UCSD-AML1 (cell line): ENCODE results near the gene C1QTNF8.

ENCODE experiments used
- DNase-seq: peaks from one replicate; lab custom pipeline; 2025; ENCODE audit not compliant: unreplicated experiment; lab: John Stamatoyannopoulos, UW

C1QTNF8 gene

DNA sequence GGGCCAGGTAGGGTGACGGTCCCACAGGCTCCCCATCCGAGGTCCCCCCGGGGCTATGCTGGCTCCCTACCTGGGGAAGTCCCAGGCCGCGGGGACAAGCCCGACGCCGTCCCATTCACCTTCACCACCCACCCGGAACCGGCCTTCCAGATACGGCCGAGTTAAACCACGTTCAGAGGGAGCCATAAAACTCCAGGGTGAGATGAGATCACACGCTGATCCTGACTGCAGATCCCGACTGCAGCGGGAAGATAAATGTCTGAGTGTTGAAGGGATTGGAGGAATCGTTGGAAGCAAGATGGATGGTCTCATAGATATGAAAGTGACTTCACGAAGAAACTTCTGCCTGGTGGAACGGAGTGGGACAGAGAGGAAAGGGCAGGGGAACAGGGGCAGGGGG lies 13.6 kb upstream of the C1QTNF8 start:
- no peak for DNase-seq

DNA sequence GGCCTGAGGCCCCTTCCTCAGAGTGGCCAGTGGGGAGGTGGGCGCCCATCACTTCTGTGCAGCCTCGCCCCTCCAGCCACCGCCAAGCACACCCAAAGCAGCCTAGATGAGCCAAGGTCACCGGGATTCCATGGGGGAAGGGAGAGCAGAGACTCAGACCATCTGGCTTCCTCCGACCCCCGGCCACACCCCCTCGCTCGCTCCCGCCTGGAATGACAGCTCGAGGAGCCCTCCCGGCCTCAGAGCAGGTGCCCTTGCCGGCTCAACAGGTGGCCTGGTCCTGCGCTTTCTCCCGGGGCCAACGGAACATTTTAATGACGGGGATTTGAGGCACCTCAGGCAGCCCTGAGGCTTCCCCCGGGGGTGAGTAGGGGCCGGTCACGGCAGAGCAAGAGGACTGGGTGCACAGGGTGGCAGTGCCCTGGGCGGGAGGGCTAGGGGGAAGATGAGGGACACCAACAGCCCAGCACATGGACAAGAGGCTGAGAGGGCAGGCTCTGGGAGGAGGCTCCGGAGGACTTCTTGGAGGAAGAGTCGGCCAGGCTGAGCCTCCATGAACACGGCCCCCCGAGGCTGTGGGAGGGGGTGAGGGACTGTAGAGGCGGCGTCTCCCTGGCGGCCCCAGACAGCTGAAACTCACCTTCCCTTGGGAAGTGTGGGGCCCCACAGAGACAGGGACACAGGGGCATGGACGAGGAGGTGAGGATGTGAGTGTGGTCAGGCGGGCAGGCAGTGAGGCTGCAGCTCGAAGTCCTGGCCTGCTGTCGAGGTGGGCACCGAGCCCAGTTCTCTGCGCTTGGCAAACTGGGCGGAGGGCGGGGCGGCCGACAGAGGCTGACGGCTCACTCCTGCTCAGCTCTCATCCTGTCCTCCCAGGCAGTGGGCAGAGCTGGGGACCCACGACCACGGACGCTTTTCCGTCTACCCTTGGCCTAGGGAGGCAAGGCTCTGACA lies 12.5 kb upstream of the C1QTNF8 start:
- DNase-seq, result no peak

GRCh38 chr16:1107731-1108130 lies 11.7 kb upstream of the C1QTNF8 start:
- DNase-seq, result no peak

DNA sequence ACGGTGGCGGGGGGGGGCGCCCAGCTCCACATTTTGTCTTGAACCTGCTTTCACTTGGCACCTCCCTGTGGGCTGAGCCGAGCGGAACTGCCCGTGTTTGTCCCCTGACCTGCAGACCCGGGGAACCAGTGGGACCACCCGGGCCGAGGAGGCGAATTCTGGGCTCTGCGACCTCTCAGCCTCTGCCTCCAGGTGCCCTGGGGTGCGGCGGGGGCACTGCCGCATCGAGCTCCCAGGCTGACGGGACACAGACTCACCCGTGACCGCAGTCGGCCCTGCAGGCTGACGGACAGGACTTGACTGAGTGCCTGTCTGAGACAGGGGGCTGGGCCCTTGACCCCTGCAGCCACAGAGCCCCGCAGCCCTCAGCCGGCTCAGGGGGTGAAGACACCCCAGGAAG lies 11.1 kb upstream of the C1QTNF8 start:
- no peak for DNase-seq

GRCh38 chr16:1106659-1107058 lies 10.6 kb upstream of the C1QTNF8 start:
- DNase-seq, result no peak

GRCh38 chr16:1105888-1106620 lies 10.0 kb upstream of the C1QTNF8 start:
- peak; percentile 65 for DNase-seq

DNA sequence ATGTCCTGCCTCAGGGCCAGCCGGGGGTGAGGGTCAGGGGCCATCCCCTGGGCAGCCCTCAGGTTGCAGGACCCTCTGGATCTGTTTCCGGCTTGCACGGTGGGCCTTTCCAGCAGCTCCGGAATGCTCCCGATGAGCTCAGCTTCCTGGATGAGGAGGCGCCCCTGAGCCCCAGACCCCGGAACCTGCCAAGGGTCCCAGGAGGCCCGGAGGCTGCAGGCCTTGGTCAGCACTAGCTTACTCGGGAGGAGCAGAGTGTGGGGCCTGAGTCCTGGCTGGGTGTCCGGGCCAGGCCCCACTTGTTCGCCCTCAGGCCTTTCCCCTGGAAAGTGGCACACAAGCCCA lies 7.6 kb upstream of the C1QTNF8 start:
- no peak for DNase-seq

DNA sequence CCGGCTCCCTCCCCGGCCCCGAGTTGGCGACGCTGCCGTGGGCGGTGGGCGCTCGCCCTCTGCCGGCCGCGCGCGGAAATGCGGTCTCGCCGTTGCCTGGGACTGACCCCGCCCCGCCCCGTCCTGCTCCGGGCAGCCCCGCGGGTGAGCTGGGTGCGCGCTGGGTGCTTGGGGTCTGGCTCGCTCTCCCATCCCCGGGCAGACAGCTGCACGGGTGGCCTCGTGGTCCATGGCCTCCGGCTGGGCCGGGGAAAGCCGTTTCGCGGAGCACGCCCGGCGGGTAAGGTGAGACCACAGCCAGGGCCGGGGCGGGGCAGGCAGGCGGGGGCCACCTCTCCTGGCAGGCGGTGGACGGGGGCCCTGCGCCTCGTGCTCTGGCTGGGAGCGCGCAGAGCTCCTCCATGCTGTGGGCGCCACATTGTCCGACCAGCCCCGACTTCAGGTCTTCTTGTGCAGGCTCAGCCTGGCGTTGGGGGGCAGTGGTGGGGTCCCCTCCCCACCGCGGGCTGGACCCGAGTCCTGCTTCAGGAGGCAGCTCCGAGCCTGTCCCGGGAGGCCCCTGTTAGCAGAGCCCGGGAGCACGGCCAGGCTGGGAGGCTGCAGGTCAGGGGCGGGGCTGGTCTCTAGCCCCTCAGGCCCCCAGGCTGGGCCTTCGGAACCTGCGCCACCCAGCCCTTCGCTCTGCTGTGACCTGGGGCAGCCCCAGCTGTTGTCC lies 7.0 kb upstream of the C1QTNF8 start:
- peak; percentile 50 for DNase-seq

DNA sequence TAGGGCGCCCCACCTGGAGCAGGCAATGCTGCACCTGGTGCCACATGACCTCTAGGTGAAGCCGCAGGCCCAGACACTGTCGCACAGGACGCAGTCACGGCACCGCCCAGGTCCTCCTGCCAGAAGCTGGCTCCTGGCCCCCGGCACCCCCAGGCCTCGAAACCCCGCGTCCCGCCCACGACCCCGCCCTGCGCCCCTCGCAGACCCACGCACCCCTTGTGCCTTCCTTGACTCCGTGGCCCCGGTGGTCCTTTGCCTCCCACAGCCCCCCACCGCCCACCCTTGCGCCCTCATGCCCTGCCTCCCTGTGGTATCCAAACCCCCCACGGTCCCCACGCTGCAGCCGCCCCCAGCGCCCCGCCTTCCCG lies 6.3 kb upstream of the C1QTNF8 start:
- DNase-seq, result no peak

- DNase-seq, result no peak
Measured at GRCh38 chr16:1101573-1102332, 5.7 kb upstream of the C1QTNF8 start.

DNA sequence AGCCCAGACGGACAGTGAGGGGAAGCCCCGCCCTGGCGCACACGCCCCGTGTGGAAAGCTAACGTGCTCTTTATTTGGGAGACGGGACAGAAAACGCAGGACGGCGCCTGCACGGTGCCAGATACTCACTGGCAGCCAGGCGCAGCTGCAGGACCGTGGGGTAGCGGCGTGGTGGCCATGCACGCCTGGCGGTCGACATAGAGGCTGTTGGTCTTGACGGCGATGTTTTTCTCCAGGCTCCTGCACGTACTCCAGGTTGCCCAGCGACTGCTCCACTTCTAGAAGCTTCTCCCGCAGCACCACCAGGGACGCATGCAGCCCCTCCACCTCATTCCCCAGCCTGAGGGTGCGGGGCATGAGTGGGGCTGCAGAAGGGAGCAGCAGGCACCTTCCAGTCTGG lies 5.1 kb upstream of the C1QTNF8 start:
- no peak for DNase-seq

- DNase-seq, result no peak
Measured at GRCh38 chr16:1100084-1100800, 4.2 kb upstream of the C1QTNF8 start.

GRCh38 chr16:1099189-1100083 lies 3.4 kb upstream of the C1QTNF8 start:
- no peak for DNase-seq

DNA sequence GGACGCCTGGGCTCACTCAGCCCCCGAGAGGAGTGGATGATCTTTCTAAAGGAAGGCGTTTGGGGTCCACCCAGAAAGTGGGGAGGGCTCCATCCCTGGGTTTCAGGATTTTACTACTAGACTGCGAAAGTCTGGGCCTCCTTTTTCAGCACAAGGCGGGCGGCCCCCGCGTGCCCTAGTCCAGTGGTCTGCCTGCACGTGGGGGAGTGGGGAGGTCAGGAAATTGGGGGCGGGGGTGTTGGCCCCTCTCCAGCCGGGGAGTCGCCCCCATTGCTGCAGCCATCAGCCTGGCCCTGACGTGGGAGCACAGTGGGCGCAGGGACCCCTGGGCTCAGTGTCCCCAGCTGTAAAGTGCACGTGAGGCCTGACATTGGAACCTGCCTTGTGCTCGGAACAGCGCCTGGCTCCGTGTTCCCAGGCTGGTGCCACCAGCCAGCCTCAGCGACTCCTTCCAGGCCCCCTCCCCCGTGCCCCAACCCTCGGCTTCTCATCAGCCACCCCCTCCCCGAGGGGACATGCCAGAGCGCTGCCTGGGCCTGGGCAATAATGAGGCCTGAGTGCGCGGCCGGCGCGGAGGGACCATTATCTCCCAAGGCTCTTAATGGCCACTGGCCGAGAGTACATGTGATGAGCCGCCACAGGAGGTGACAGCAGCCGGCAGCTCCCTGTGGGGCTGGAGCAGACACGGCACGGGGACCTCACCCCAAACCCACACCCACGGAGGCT lies 2.4 kb upstream of the C1QTNF8 start:
- DNase-seq, result no peak

- no peak for DNase-seq
Measured at GRCh38 chr16:1097800-1098199, 1.8 kb upstream of the C1QTNF8 start.

GRCh38 chr16:1097156-1097555 lies 1.1 kb upstream of the C1QTNF8 start:
- no peak for DNase-seq

DNA sequence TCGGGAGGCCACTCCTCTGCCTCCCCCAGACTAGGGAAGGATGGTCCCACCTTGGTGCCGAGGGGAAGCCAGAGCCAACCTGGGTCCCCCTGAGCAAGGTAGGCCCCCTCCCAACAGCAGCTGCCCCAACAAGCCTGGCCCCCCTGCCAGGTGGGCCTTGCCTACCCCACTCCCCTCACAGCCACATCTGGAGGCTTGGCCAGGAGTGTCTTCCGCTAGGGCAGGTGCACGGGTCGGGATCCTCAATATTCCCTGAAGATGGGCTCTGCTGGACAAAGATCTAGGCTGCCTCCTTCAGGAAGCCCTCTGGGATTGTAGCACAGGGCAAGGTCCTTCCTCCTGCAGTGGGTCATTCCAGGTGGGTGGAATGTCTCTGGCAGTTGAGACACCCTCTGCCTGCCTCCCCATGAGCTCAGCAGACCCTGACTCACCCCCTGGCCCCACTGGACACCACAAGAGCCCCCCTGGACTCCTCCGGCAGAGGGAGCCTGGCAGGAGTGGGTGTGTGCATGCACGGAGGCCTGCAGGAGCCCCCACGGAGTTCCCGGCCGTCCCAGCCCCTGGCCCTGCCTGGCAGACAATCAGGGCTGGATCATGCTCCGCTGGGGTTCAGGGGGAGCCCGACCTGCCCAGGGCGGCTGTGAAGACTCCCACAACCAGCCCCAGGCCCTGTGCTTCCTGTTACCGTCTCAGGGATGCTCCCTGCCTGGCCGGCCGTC lies 435 bp downstream of the C1QTNF8 start:
- DNase-seq, result no peak
